ENCODE results near the gene STXBP4.

DNA sequence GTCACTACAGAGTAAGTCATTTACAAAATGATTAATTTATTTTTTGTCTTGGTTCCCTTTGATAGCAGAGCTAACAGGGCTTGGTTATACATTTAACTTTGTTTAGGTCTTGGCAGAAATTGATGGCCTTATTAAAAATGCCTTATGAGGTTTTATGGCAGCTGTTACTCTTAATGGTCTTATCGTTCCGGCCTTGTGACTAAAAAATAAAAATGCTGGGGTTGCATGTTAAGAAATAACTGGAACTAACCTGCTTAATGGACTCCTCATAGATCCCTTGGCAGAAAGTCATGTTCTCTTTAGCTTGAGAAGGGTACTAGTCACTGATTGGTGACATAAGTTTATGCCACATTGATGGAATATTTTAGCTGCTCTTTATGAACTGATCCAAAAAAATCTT lies 18.4 kb upstream of the STXBP4 start:
- TF ChIP-seq, protein P1, sequence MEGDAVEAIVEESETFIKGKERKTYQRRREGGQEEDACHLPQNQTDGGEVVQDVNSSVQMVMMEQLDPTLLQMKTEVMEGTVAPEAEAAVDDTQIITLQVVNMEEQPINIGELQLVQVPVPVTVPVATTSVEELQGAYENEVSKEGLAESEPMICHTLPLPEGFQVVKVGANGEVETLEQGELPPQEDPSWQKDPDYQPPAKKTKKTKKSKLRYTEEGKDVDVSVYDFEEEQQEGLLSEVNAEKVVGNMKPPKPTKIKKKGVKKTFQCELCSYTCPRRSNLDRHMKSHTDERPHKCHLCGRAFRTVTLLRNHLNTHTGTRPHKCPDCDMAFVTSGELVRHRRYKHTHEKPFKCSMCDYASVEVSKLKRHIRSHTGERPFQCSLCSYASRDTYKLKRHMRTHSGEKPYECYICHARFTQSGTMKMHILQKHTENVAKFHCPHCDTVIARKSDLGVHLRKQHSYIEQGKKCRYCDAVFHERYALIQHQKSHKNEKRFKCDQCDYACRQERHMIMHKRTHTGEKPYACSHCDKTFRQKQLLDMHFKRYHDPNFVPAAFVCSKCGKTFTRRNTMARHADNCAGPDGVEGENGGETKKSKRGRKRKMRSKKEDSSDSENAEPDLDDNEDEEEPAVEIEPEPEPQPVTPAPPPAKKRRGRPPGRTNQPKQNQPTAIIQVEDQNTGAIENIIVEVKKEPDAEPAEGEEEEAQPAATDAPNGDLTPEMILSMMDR (IDR thresholded peaks at IDR 0.05) = no peak
- TF ChIP-seq POLR2A (IDR thresholded peaks at IDR 0.05) = no peak

All from lower leg skin (tissue), 3 donors.